OCI-LY7 (cell line): ENCODE results near the gene GULP1. TPM values are rescaled to one million over a fixed set of nuclear protein-coding genes. Genes with fewer than 3 reads are reported as not detected.

Experiments used
- BruUV-seq: library from RNA; stranded (reverse); fragments of 400-500 nt; replicated peaks from 2 replicates; lab custom pipeline; 2021; lab: Mats Ljungman, UMichigan
- CTCF ChIA-PET: fragments of 300-600 bp; sonication (Branson Sonifier 250); formaldehyde crosslinking; loops from one replicate; lab custom pipeline; 2022; ENCODE audit warnings: antibody characterized with exemption; ENCODE audit not compliant: unreplicated experiment; lab: Charles Lee
- POLR2A ChIA-PET: fragments of 300-600 bp; sonication (Branson Sonifier 250); formaldehyde crosslinking; loops from one replicate; lab custom pipeline; 2022; ENCODE audit warnings: antibody characterized with exemption; lab: Charles Lee
- DNase-seq: peaks from one replicate; pipeline ENCODE4 v3.0.0-alpha.2; 2015; ENCODE audit warnings: low spot score
- H2AFZ ChIP-seq: fragments of 200-600 bp; sonication (generic), shearing (Covaris generic); 2 replicates; pipeline ENCODE4 v1.6.1; 2014; ENCODE audit warnings: mild to moderate bottlenecking, antibody characterized with exemption, low read length, moderate library complexity
- H3K27ac ChIP-seq: fragments of 200-600 bp; sonication (generic); 2 replicates; pipeline ENCODE4 v1.5.1; 2014; ENCODE audit warnings: mixed run types, low read depth, mild to moderate bottlenecking, moderate library complexity, low read length, inconsistent platforms; ENCODE audit not compliant: poor library complexity, severe bottlenecking
- H3K36me3 ChIP-seq: fragments of 200-600 bp; sonication (generic); 2 replicates; pipeline ENCODE4 v1.6.1; 2014; ENCODE audit warnings: mild to moderate bottlenecking, antibody characterized with exemption, low read length, moderate library complexity, mixed read lengths; ENCODE audit not compliant: insufficient read depth
- H3K4me1 ChIP-seq: fragments of 200-600 bp; sonication (generic); 2 replicates; pipeline ENCODE4 v1.5.1; 2014; ENCODE audit warnings: mild to moderate bottlenecking, low read length; ENCODE audit not compliant: insufficient read depth, poor library complexity, severe bottlenecking
- H3K4me2 ChIP-seq: fragments of 200-600 bp; sonication (generic); 2 replicates; pipeline ENCODE4 v1.6.1; 2014; ENCODE audit warnings: mild to moderate bottlenecking, low read length
- H3K4me3 ChIP-seq: fragments of 200-600 bp; sonication (generic); 2 replicates; pipeline ENCODE4 v1.5.1; 2014; ENCODE audit warnings: mild to moderate bottlenecking, low read depth, low read length; ENCODE audit not compliant: poor library complexity, severe bottlenecking
- H3K79me2 ChIP-seq: fragments of 200-600 bp; sonication (generic); 2 replicates; pipeline ENCODE4 v1.6.1; 2016; ENCODE audit warnings: low read depth, mild to moderate bottlenecking, low read length, moderate library complexity, mixed read lengths; ENCODE audit not compliant: insufficient read depth
- H3K9me2 ChIP-seq: fragments of 200-600 bp; sonication (generic); 2 replicates; pipeline ENCODE4 v1.6.1; 2016; ENCODE audit warnings: mild to moderate bottlenecking, low read length, mixed read lengths; ENCODE audit not compliant: insufficient read depth
- H3K9me3 ChIP-seq: fragments of 200-600 bp; sonication (generic); 2 replicates; pipeline ENCODE4 v1.6.1; 2014; ENCODE audit warnings: mild to moderate bottlenecking, mixed run types, low read length, mixed read lengths
- H4K20me1 ChIP-seq: fragments of 200-600 bp; sonication (generic); 2 replicates; pipeline ENCODE4 v1.6.1; 2014; ENCODE audit warnings: mild to moderate bottlenecking, antibody characterized with exemption, low read length, moderate library complexity, mixed read lengths; ENCODE audit not compliant: insufficient read depth
- CTCF ChIP-seq: fragments of 200-600 bp; sonication (generic); conservative IDR thresholded peaks from 2 replicates; pipeline ENCODE4 v1.5.1; 2014; ENCODE audit warnings: mild to moderate bottlenecking, antibody characterized with exemption, low read length, moderate library complexity, mixed read lengths
- EZH2phosphoT487 ChIP-seq: fragments of 200-600 bp; sonication (generic); IDR thresholded peaks from 2 replicates; pipeline ENCODE4 v1.6.1; 2018; ENCODE audit warnings: low read depth, borderline replicate concordance, mild to moderate bottlenecking, mixed run types, antibody characterized with exemption, low read length, moderate library complexity, mixed read lengths
- intact Hi-C: fragments of 100-400 bp; cut with micrococcal nuclease; formaldehyde crosslinking; loops from one replicate; pipeline ENCODE4 v1.10.0; 2022; ENCODE audit not compliant: unreplicated experiment
- total RNA-seq, 2 experiments: library from RNA; depleted of rRNA in 1 of 2; stranded (reverse); fragments of >200 nt in 1 of 2; shearing (Covaris generic) in 1 of 2; gene quantifications; 2 replicates each; pipeline ENCODE4 v1.2.3, GENCODE V29; 2014 to 2022

Gene GULP1
- total RNA-seq, 2 experiments from 2014 or later, result not detected

DNA sequence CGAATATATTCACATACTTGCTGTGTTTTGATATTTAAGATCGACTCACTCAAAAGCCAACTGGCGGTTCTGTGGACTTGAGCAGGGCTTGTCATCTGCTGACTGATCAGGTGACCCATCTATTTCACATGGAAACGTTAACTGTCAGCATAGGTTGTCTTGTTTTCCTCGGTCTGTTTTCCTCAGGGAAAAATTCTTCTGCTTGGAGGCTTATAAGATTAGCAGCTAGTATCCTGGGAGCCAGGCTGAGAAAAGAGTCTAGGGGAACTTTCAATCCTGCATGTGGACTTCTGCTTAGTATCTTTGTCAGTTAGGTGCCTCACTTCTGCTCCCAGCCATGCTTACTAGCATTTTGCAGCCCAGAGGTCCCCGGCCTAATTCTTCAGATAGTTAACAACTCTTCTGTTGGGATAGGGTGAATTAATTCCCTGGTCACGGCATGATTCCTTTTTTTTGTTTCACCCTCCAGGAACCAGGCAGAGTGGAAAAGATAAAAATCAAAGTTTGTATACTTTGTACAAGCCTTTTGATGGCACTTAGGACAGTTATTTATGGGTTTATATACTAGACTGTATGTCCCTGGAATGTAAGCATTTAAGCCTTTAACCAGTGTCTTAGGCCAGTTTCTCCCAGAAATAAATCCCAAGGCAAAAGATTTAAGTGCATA lies 226.0 kb downstream of the GULP1 start:
- Histone ChIP-seq H2AFZ (no peak overlapping the region), H3K36me3 (no peaks in the 10 kb centered on the region), H3K79me2 (no peaks in the 10 kb centered on the region), H3K4me3 (no peak overlapping the region), H4K20me1 (no peaks in the 10 kb centered on the region), H3K4me1 (no peaks in the 10 kb centered on the region), H3K27ac (no peak overlapping the region), H3K9me2 (no peaks in the 10 kb centered on the region), H3K9me3 (no peaks in the 10 kb centered on the region), H3K4me2 (no peak overlapping the region)
- intact Hi-C loops, result no loop called here
- no peak for TF ChIP-seq EZH2phosphoT487
- TF ChIP-seq CTCF, result no peak
- ChIA-PET CTCF (no interaction called here), POLR2A (interaction anchor here (0.6 kb wide), 1 partner anchor 650 kb away, joined by 5 read pairs; no protein-coding TSS in a partner anchor)
- DNase-seq, result no peak
- no TSS peak for BruUV-seq

DNA sequence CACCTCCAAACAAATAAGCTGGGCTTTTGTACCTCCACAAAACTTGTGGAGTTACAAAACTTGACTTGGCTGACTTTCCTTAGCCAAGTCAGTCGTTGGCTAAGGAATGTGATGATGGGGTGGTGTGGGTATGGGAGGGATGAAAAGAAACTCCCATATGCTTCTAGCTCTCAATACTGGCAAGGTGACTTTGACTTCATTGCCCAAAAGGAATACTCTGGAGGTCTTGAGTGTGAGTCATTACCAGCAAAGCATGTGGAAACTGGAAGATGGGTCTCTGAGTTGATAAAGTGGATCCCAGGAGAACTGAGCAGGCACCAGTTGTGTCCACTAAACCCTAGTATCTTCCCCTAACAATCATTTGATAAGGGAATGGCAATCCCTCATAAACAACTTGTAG lies 226.7 kb downstream of the GULP1 start:
- H3K4me1 ChIP-seq, result no peaks in the 10 kb centered on the region
- no peaks in the 10 kb centered on the region for H3K9me2 ChIP-seq
- TF ChIP-seq EZH2phosphoT487 (no peak), CTCF (no peak)
- no peak overlapping the region for H3K4me2 ChIP-seq
- H2AFZ ChIP-seq, result no peak overlapping the region
- DNase-seq, result no peak
- H3K36me3 ChIP-seq, result no peaks in the 10 kb centered on the region
- no TSS peak for BruUV-seq
- H3K9me3 ChIP-seq, result no peaks in the 10 kb centered on the region
- no peak overlapping the region for H3K4me3 ChIP-seq
- intact Hi-C loops, result no loop called here
- H3K79me2 ChIP-seq, result no peaks in the 10 kb centered on the region
- CTCF ChIA-PET, result no interaction called here
- POLR2A ChIA-PET, result interaction anchor here (0.6 kb wide), 1 partner anchor 649 kb away, joined by 5 read pairs; no protein-coding TSS in a partner anchor
- no peak overlapping the region for H3K27ac ChIP-seq
- no peaks in the 10 kb centered on the region for H4K20me1 ChIP-seq

GRCh38 chr2:188519136-188519535 lies 227.5 kb downstream of the GULP1 start:
- H3K27ac ChIP-seq, result no peak overlapping the region
- ChIA-PET POLR2A (interaction anchor here (1.1 to 1.5 kb wide), 2 partner anchors 9 to 11 kb away, joined by 3 to 5 read pairs; no protein-coding TSS in a partner anchor), CTCF (no interaction called here)
- no peaks in the 10 kb centered on the region for H3K4me1 ChIP-seq
- H3K36me3 ChIP-seq, result no peaks in the 10 kb centered on the region
- H3K9me3 ChIP-seq, result no peaks in the 10 kb centered on the region
- no peaks in the 10 kb centered on the region for H3K79me2 ChIP-seq
- no peak overlapping the region for H3K4me3 ChIP-seq
- H2AFZ ChIP-seq, result no peak overlapping the region
- intact Hi-C loops, result no loop called here
- H4K20me1 ChIP-seq, result no peaks in the 10 kb centered on the region
- no peak for DNase-seq
- no peak overlapping the region for H3K4me2 ChIP-seq
- no peak for TF ChIP-seq CTCF
- TF ChIP-seq EZH2phosphoT487, result no peak
- no peaks in the 10 kb centered on the region for H3K9me2 ChIP-seq
- BruUV-seq, result no TSS peak
